Mesenchymal stem cell (in vitro differentiated cells and primary cell): ENCODE results near the gene SLC25A38.
A peak's percentile ranks its signal among the peaks of the same experiment; 100 is the strongest.
"Not testable (repeated sequence)": the region's sequence is repeated elsewhere in the genome, so short reads cannot be mapped to it uniquely, and the experiment has no call there.

ENCODE experiments used
- DNase-seq: peaks from one replicate; pipeline ENCODE4 v3.0.0-alpha.2; 2013
- H2AFZ ChIP-seq: one replicate; pipeline ENCODE4 v1.6.1; 2013; ENCODE audit warnings: low read depth, mild to moderate bottlenecking, control low read depth, inconsistent platforms, low read length, moderate library complexity
- H2AK5ac ChIP-seq: 2 replicates; pipeline ENCODE4 v1.6.1; 2013; ENCODE audit warnings: low read length, moderate library complexity, mild to moderate bottlenecking, inconsistent platforms; ENCODE audit not compliant: severe bottlenecking
- H2BK120ac ChIP-seq: one replicate; pipeline ENCODE4 v1.6.1; 2013; ENCODE audit warnings: low read depth, mild to moderate bottlenecking, inconsistent platforms, low read length, moderate library complexity
- H2BK12ac ChIP-seq, 2 experiments: one replicate each; pipeline ENCODE4 v1.6.1; 2013; ENCODE audit warnings: inconsistent platforms in 2 of 2, low read length in 2 of 2, mild to moderate bottlenecking in 2 of 2, moderate library complexity in 2 of 2, control low read depth in 1 of 2
- H2BK15ac ChIP-seq: one replicate; pipeline ENCODE4 v1.6.1; 2013; ENCODE audit warnings: mild to moderate bottlenecking, low read depth, inconsistent platforms; ENCODE audit not compliant: poor library complexity, severe bottlenecking
- H2BK5ac ChIP-seq: 2 replicates; pipeline ENCODE4 v1.6.1; 2013; ENCODE audit warnings: low read depth, mild to moderate bottlenecking, low read length, control low read depth, inconsistent platforms; ENCODE audit not compliant: poor library complexity, severe bottlenecking
- H3K14ac ChIP-seq, 2 experiments: one replicate each; pipeline ENCODE4 v1.6.1; 2013; ENCODE audit warnings: inconsistent platforms in 2 of 2, low read length in 2 of 2, control low read depth in 1 of 2, mild to moderate bottlenecking in 1 of 2, moderate library complexity in 1 of 2
- H3K18ac ChIP-seq, 2 experiments: one replicate each; pipeline ENCODE4 v1.6.1; 2013; ENCODE audit warnings: inconsistent platforms in 2 of 2, low read length in 2 of 2, control low read depth in 1 of 2, low read depth in 1 of 2, mild to moderate bottlenecking in 1 of 2
- H3K23ac ChIP-seq, 2 experiments: one replicate each; pipeline ENCODE4 v1.6.1; 2013; ENCODE audit warnings: inconsistent platforms in 2 of 2, low read length in 2 of 2, mild to moderate bottlenecking in 2 of 2, moderate library complexity in 2 of 2, control low read depth in 1 of 2
- H3K27ac ChIP-seq: 2 replicates; pipeline ENCODE4 v1.5.1; 2013; ENCODE audit warnings: mild to moderate bottlenecking, moderate library complexity, low read length, control low read depth, inconsistent platforms; ENCODE audit not compliant: poor library complexity, severe bottlenecking
- H3K27me3 ChIP-seq, 2 experiments: 2 replicates each; pipeline versions ENCODE4 v1.6.1 to v1.7.0; 2013; ENCODE audit warnings: low read length in 2 of 2, mild to moderate bottlenecking in 2 of 2, moderate library complexity in 2 of 2, control low read depth in 1 of 2, inconsistent platforms in 1 of 2; ENCODE audit not compliant: control insufficient read depth in 1 of 2, insufficient read depth in 1 of 2
- H3K36me3 ChIP-seq, 2 experiments: 2 replicates each; pipeline versions ENCODE4 v1.6.1 to v1.7.0; 2013; ENCODE audit warnings: low read length in 2 of 2, control low read depth in 1 of 2, inconsistent platforms in 1 of 2, low read depth in 1 of 2, mild to moderate bottlenecking in 1 of 2; ENCODE audit not compliant: insufficient read depth in 2 of 2, control insufficient read depth in 1 of 2
- H3K4ac ChIP-seq, 2 experiments: one replicate each; pipeline ENCODE4 v1.6.1; 2013; ENCODE audit warnings: inconsistent platforms in 2 of 2, low read length in 2 of 2, mild to moderate bottlenecking in 2 of 2, moderate library complexity in 2 of 2, control low read depth in 1 of 2, low read depth in 1 of 2
- H3K4me1 ChIP-seq: 2 replicates; pipeline ENCODE4 v1.6.1; 2013; ENCODE audit warnings: low read depth, low read length, control low read depth; ENCODE audit not compliant: control insufficient read depth, insufficient read depth
- H3K4me2 ChIP-seq: 2 replicates; pipeline ENCODE4 v1.6.1; 2013; ENCODE audit warnings: low read length, mild to moderate bottlenecking, inconsistent platforms; ENCODE audit not compliant: poor library complexity, severe bottlenecking
- H3K4me3 ChIP-seq, 2 experiments: 2 replicates each; pipeline versions ENCODE4 v1.5.1 to v1.7.0; 2013; ENCODE audit warnings: low read length in 2 of 2, mild to moderate bottlenecking in 2 of 2, control low read depth in 1 of 2, low read depth in 1 of 2; ENCODE audit not compliant: insufficient read depth in 1 of 2
- H3K79me1 ChIP-seq: replicated peaks from 2 replicates; pipeline ENCODE4 v1.6.1; 2013; ENCODE audit warnings: mild to moderate bottlenecking, control low read depth, low read length, inconsistent platforms; ENCODE audit not compliant: poor library complexity, severe bottlenecking
- H3K9ac ChIP-seq: 2 replicates; pipeline ENCODE4 v1.7.0; 2013; ENCODE audit warnings: mild to moderate bottlenecking, low read length, moderate library complexity
- H3K9me3 ChIP-seq: 2 replicates; pipeline ENCODE4 v1.7.0; 2013; ENCODE audit warnings: mild to moderate bottlenecking, low read length; ENCODE audit not compliant: control insufficient read depth
- H4K8ac ChIP-seq: one replicate; pipeline ENCODE4 v1.6.1; 2013; ENCODE audit warnings: inconsistent platforms, mild to moderate bottlenecking, low read length, moderate library complexity
- H4K91ac ChIP-seq: one replicate; pipeline ENCODE4 v1.6.1; 2013; ENCODE audit warnings: mild to moderate bottlenecking, low read length, inconsistent platforms
- WGBS: methylation state at CpG from one replicate; pipeline ENCODE4 v1.1.7; 2013; ENCODE audit warnings: mixed read lengths; 5-methylcytosine and 5-hydroxymethylcytosine counted together

The SLC25A38 gene

DNA sequence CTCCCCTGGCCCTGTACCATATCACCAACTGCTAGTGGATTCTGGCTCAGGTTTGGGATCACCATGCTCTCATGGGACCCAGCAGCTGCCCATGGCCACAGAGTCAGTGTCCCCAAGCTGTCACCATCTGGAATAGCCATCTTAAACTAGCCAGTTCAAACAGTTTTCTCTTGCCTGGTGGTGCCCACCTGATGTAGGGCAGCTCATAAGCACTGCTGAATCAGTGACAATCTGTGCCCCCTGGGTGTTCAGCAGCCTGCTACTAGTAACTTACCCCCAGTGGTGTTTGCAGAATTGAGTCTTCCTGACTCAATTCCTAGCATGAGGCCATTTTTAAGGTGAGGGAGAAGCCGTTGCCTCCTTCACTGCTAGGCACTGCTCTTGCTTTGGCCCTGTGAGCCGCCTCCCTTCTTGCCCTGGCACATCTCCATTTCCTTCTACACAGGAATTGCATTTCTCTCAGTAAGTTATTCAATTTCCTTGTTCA is 31.3 kb downstream of the SLC25A38 start:
- 90% methylated on average over 2 of the region's 2 CpGs for WGBS
- peaks cover 44 to 56% of the 10 kb centered on the region in 2 experiments for H3K36me3 ChIP-seq

DNA sequence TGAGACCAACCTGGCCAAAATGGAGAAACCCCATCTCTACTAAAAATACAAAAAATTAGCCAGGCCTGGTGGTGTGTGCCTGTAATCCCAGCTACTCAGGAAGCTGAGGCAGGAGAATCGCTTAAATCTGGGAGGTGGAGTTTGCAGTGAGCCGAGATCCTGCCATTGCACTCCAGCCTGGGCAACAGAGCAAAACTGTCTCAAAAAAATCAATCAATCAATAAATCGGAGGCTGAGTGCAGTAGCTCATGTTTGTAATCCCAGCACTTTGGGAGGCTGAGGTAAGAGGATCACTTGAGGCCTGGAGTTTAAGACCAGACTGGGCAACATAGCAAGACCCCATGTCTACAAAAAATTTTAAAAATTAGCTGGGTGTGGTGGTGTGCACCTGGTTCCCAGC is 32.1 kb downstream of the SLC25A38 start:
- H3K9me3 ChIP-seq, H4K91ac ChIP-seq, H3K79me1 ChIP-seq, H2BK5ac ChIP-seq, H3K9ac ChIP-seq, H3K4me3 ChIP-seq, H2AFZ ChIP-seq, H3K4ac ChIP-seq, H3K14ac ChIP-seq, H3K18ac ChIP-seq, DNase-seq, H3K23ac ChIP-seq, H4K8ac ChIP-seq, H2BK120ac ChIP-seq, H3K4me2 ChIP-seq, H2BK12ac ChIP-seq, H2BK15ac ChIP-seq, H3K4me1 ChIP-seq, H2AK5ac ChIP-seq, H3K27ac ChIP-seq, H3K27me3 ChIP-seq: not testable (repeated sequence)
- H3K36me3 ChIP-seq, result peaks cover 39 to 48% of the 10 kb centered on the region in 2 experiments
- WGBS, result 97% methylated on average over 2 of the region's 3 CpGs

More for the DNA sequence above, 31.3 kb downstream of the SLC25A38 start:
- Histone ChIP-seq H2AK5ac (no peak overlapping the region), H3K23ac (no peak overlapping the region), H3K27ac (no peak overlapping the region), H3K18ac (no peak overlapping the region), H4K91ac (no peak overlapping the region), H3K4me3 (no peak overlapping the region), H2BK15ac (peak overlapping the region; percentile 30), H4K8ac (no peak overlapping the region), H3K4me2 (no peak overlapping the region), H3K4me1 (peaks cover 9% of the 10 kb centered on the region), H3K27me3 (no peaks in the 10 kb centered on the region), H2BK5ac (no peak overlapping the region), H3K4ac (no peak overlapping the region), H2BK120ac (no peak overlapping the region), H2BK12ac (no peak overlapping the region), H3K14ac (no peak overlapping the region), H2AFZ (no peak overlapping the region), H3K79me1 (peaks cover 11% of the 10 kb centered on the region), H3K9me3 (no peaks in the 10 kb centered on the region), H3K9ac (peak overlapping the region; percentile 1)
- DNase-seq, result no peak

DNA sequence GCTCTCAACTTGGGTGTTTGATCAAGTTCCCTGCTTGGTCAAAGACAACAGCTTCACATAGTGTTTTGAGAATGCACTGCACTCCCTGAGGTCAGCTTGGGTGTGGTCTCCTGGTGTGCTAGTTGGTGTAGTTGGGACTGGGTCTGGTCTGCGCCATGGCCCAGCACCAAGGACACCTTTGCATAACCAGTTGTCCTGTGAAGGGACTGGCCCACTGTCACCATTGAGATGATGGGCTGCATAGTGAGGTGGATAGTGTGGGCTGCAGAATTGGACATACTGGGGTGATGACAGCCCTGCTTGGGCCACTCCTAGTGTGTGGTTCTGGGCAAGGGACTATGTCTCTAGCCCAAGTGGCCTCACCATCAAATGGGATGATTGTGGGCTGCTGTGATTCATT is 32.8 kb downstream of the SLC25A38 start:
- H3K18ac ChIP-seq, result no peak overlapping the region
- H3K9me3 ChIP-seq, result no peaks in the 10 kb centered on the region
- H3K23ac ChIP-seq, result no peak overlapping the region
- no peak overlapping the region for H2BK120ac ChIP-seq
- no peak overlapping the region for H4K8ac ChIP-seq
- no peak overlapping the region for H3K4me3 ChIP-seq
- no peak overlapping the region for H2AK5ac ChIP-seq
- H3K4me2 ChIP-seq, result no peak overlapping the region
- peaks cover 4% of the 10 kb centered on the region for H3K4me1 ChIP-seq
- no peak overlapping the region for H2BK5ac ChIP-seq
- no peak overlapping the region for H3K4ac ChIP-seq
- no peak overlapping the region for H4K91ac ChIP-seq
- no peak overlapping the region for H3K9ac ChIP-seq
- no peak overlapping the region for H3K14ac ChIP-seq
- H2BK15ac ChIP-seq, result no peak overlapping the region
- no peak overlapping the region for H2BK12ac ChIP-seq
- 93% methylated on average over 1 of the region's 1 CpG for WGBS
- peaks cover 34 to 41% of the 10 kb centered on the region in 2 experiments for H3K36me3 ChIP-seq
- no peak overlapping the region for H2AFZ ChIP-seq
- H3K79me1 ChIP-seq, result peaks cover 6% of the 10 kb centered on the region
- H3K27me3 ChIP-seq, result no peaks in the 10 kb centered on the region
- H3K27ac ChIP-seq, result no peak overlapping the region
- DNase-seq, result no peak

DNA sequence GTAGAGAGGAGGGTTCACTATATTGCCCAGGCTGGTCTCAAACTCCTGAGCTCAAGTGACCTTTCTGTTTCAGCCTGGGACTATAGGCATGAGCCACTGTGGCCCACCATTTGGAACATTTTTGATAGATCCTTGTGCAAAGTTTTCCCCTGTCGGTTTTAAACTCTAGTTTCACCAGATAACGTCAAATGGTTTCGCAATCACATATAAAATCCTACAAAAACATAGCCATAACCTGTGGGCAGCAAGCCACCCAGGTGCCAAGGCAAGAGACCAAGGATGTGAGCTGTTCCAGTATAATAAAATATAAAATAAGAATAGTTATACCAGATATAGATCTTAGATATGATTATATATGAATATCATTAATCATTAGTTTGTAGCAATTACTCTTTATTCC is 33.8 kb downstream of the SLC25A38 start:
- not testable (repeated sequence) for H3K79me1 ChIP-seq, H3K4me3 ChIP-seq, H3K9me3 ChIP-seq, H3K4ac ChIP-seq, H2BK12ac ChIP-seq, H2BK120ac ChIP-seq, H2AFZ ChIP-seq, H3K18ac ChIP-seq, H3K9ac ChIP-seq, H3K27me3 ChIP-seq, H3K14ac ChIP-seq, H2AK5ac ChIP-seq, H2BK15ac ChIP-seq, H4K8ac ChIP-seq, H3K23ac ChIP-seq, H3K4me1 ChIP-seq, H4K91ac ChIP-seq, H2BK5ac ChIP-seq, H3K27ac ChIP-seq, H3K4me2 ChIP-seq, DNase-seq
- WGBS, result 64% methylated on average over 3 of the region's 3 CpGs
- peaks cover 27 to 31% of the 10 kb centered on the region in 2 experiments for H3K36me3 ChIP-seq
